Thyroid gland (tissue), 4 donors: Measurements from ENCODE around the gene CRLF1. TPM values are rescaled to one million over a fixed set of nuclear protein-coding genes. Genes with fewer than 3 reads are reported as not detected.

Experiments
- DNase-seq, 2 donors: peaks; one replicate each; pipeline ENCODE4 v3.0.0-alpha.2; 2019
- H3K27ac ChIP-seq, 3 donors: fragments of 200-600 bp; sonication (generic); 1 replicate in 2 of 3; 2 replicates in 1 of 3; pipeline ENCODE4 v1.5.1; 2016 to 2019; ENCODE audit warnings: mild to moderate bottlenecking in 1 of 3, moderate library complexity in 1 of 3
- H3K27me3 ChIP-seq: fragments of 200-600 bp; sonication (generic); one replicate; pipeline ENCODE4 v1.5.1; 2019
- H3K36me3 ChIP-seq, 2 donors: fragments of 200-600 bp; sonication (generic); one replicate each; pipeline ENCODE4 v1.5.1; 2016 to 2019
- H3K4me1 ChIP-seq, 2 donors: fragments of 200-600 bp; sonication (generic); one replicate each; pipeline ENCODE4 v1.5.1; 2017 to 2019
- H3K4me3 ChIP-seq, 3 donors: fragments of 200-600 bp; sonication (generic); replicated peaks in 1 of 3; 1 replicate in 2 of 3; 2 replicates in 1 of 3; pipeline ENCODE4 v1.5.1; 2016; ENCODE audit warnings: mild to moderate bottlenecking in 1 of 3
- H3K9me3 ChIP-seq: fragments of 200-600 bp; sonication (generic); one replicate; pipeline ENCODE4 v1.5.1; 2017
- POLR2A ChIP-seq, 2 donors: fragments of 450-650 bp; IDR thresholded peaks; one replicate each; pipeline ENCODE4 v1.6.1; 2017; ENCODE audit warnings: antibody characterized with exemption in 2 of 2, mild to moderate bottlenecking in 2 of 2, moderate library complexity in 1 of 2
- WGBS, 2 donors: methylation state at CpG; one replicate each; pipeline ENCODE4 v1.1.5; 2017; 5-methylcytosine and 5-hydroxymethylcytosine counted together
- intact Hi-C: fragments of 100-400 bp; cut with DNase I; formaldehyde crosslinking; loops from one replicate; pipeline ENCODE4 v1.15.1; 2023
- total RNA-seq, 4 donors: library from RNA; depleted of rRNA; stranded (reverse); fragments of >200 nt; gene quantifications; one replicate each; pipeline ENCODE4 v1.2.3, GENCODE V29; 2016
- TF ChIP-seq, protein P1 (sequence below), 6 experiments: fragments of 200-600 bp in 3 of 6; fragments of 450-650 bp in 3 of 6; sonication (generic) in 3 of 6; IDR thresholded peaks; one replicate each; pipeline ENCODE4 v1.5.1; 2016 to 2019; ENCODE audit warnings: antibody characterized with exemption in 6 of 6, mild to moderate bottlenecking in 2 of 6, inconsistent platforms in 1 of 6, moderate library complexity in 1 of 6

The CRLF1 gene
- total RNA-seq, 4 donors from 2014 or later = 87.2 to 140 (median 101) TPM

GRCh38 chr19:18586306-18586705 lies 20.3 kb downstream of the CRLF1 start:
- no peaks in the 10 kb centered on the region for H3K36me3 ChIP-seq
- no peaks in the 10 kb centered on the region for H3K9me3 ChIP-seq
- intact Hi-C loops = loop anchor here (10.0 kb wide), 1 partner anchor 142 kb away; no protein-coding TSS in a partner anchor
- no peak overlapping the region for H3K4me3 ChIP-seq
- 60 to 70% methylated on average over 2 of the region's 2 CpGs for WGBS, 2 donors
- no peak overlapping the region for H3K27ac ChIP-seq
- TF ChIP-seq, protein P1, sequence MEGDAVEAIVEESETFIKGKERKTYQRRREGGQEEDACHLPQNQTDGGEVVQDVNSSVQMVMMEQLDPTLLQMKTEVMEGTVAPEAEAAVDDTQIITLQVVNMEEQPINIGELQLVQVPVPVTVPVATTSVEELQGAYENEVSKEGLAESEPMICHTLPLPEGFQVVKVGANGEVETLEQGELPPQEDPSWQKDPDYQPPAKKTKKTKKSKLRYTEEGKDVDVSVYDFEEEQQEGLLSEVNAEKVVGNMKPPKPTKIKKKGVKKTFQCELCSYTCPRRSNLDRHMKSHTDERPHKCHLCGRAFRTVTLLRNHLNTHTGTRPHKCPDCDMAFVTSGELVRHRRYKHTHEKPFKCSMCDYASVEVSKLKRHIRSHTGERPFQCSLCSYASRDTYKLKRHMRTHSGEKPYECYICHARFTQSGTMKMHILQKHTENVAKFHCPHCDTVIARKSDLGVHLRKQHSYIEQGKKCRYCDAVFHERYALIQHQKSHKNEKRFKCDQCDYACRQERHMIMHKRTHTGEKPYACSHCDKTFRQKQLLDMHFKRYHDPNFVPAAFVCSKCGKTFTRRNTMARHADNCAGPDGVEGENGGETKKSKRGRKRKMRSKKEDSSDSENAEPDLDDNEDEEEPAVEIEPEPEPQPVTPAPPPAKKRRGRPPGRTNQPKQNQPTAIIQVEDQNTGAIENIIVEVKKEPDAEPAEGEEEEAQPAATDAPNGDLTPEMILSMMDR (IDR thresholded peaks at IDR 0.05) = no peak
- no peak for TF ChIP-seq POLR2A (IDR thresholded peaks at IDR 0.05)
- peaks cover 9 to 13% of the 10 kb centered on the region in 2 donors for H3K4me1 ChIP-seq
- no peak for DNase-seq
- H3K27me3 ChIP-seq = no peaks in the 10 kb centered on the region

GRCh38 chr19:18580311-18580710 lies 26.3 kb downstream of the CRLF1 start:
- WGBS, 2 donors = 60 to 79% methylated on average over 6 to 7 of the region's 7 CpGs
- DNase-seq = no peak
- H3K9me3 ChIP-seq = no peaks in the 10 kb centered on the region
- no peak overlapping the region for H3K4me3 ChIP-seq
- no peaks in the 10 kb centered on the region for H3K4me1 ChIP-seq
- TF ChIP-seq, protein P1 (IDR thresholded peaks at IDR 0.05) = no peak
- H3K27me3 ChIP-seq = no peaks in the 10 kb centered on the region
- intact Hi-C loops = loop anchor here (10.0 kb wide), 1 partner anchor 136 kb away; no protein-coding TSS in a partner anchor
- H3K27ac ChIP-seq = no peak overlapping the region
- H3K36me3 ChIP-seq = peaks cover 7 to 9% of the 10 kb centered on the region in 2 donors

GRCh38 chr19:18577365-18577914 lies 29.2 kb downstream of the CRLF1 start:
- Histone ChIP-seq H3K4me3 (no peak overlapping the region), H3K36me3 (peaks cover 19 to 27% of the 10 kb centered on the region in 2 donors), H3K9me3 (no peaks in the 10 kb centered on the region), H3K4me1 (peaks cover 7 to 9% of the 10 kb centered on the region in 2 donors), H3K27ac (no peak overlapping the region), H3K27me3 (no peaks in the 10 kb centered on the region)
- WGBS, 2 donors = 91 to 92% methylated on average over 21 of the region's 21 CpGs
- DNase-seq = no peak
- intact Hi-C loops = no loop called here
- TF ChIP-seq, protein P1 (IDR thresholded peaks at IDR 0.05) = no peak
- TF ChIP-seq POLR2A (IDR thresholded peaks at IDR 0.05) = no peak

DNA sequence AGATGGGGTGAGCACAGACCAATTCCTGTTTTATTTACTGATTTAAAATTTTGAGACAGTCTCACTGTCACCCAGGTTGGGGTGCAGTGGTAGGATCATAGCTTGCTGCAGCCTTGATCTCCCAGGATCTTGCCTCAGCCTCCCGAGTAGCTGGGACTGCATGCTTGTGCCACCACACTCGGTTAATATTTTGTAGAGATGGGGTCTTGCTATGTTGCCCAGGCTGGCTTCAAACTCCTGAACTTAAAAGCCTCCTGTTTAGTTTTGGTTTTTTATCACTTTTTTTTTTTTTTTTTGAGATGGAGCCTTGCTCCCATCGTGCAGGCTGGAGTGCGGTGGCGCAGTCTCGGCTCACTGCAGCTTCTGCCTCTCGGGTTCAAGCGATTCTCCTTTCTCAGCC lies 30.2 kb downstream of the CRLF1 start:
- no peaks in the 10 kb centered on the region for H3K9me3 ChIP-seq
- no peak for DNase-seq
- peaks cover 11 to 12% of the 10 kb centered on the region in 2 donors for H3K4me1 ChIP-seq
- TF ChIP-seq POLR2A (IDR thresholded peaks at IDR 0.05) = no peak
- TF ChIP-seq, protein P1 (IDR thresholded peaks at IDR 0.05) = no peak
- intact Hi-C loops = no loop called here
- no peaks in the 10 kb centered on the region for H3K27me3 ChIP-seq
- no peak overlapping the region for H3K4me3 ChIP-seq
- peaks cover 19 to 27% of the 10 kb centered on the region in 2 donors for H3K36me3 ChIP-seq
- WGBS, 2 donors = 93 to 99% methylated on average over 8 of the region's 8 CpGs
- no peak overlapping the region for H3K27ac ChIP-seq

DNA sequence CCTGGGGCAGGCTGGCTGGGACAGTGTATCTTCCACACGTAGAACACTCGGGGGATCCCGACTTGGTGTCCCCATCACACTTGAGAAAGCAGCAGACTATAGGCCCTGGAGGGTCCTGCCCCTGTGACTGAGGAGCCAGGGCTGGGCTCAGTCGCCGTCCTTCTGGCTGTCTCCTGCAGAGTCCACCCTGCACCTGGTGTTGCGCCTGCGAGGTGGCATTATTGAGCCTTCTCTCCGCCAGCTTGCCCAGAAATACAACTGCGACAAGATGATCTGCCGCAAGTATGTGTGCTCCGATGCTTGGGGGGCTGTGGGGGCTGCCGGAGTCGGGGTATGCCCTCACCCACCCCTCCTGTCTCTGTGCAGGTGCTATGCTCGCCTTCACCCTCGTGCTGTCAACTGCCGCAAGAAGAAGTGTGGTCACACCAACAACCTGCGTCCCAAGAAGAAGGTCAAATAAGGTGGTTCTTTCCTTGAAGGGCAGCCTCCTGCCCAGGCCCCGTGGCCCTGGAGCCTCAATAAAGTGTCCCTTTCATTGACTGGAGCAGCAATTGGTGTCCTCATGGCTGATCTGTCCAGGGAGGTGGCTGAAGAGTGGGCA lies 31.8 kb downstream of the CRLF1 start:
- H3K27me3 ChIP-seq = no peaks in the 10 kb centered on the region
- H3K27ac ChIP-seq = no peak overlapping the region
- WGBS, 2 donors = 92 to 96% methylated on average over 13 to 16 of the region's 18 CpGs
- no peak for DNase-seq
- H3K4me1 ChIP-seq = peaks cover 11 to 16% of the 10 kb centered on the region in 2 donors
- peaks cover 19 to 27% of the 10 kb centered on the region in 2 donors for H3K36me3 ChIP-seq
- no peak overlapping the region for H3K4me3 ChIP-seq
- no peaks in the 10 kb centered on the region for H3K9me3 ChIP-seq
- TF ChIP-seq, protein P1 (IDR thresholded peaks at IDR 0.05) = no peak
- intact Hi-C loops = no loop called here
